NOMO-1 treated with DMSO at 0.1 percent for 48 hours (cell line): Measurements from ENCODE around the gene RMND1.
"Not testable (repeated sequence)": the region's sequence is repeated elsewhere in the genome, so short reads cannot be mapped to it uniquely, and the experiment has no call there.

Experiments used
- DNase-seq: peaks from one replicate; lab custom pipeline; 2025; ENCODE audit not compliant: unreplicated experiment; lab: John Stamatoyannopoulos, UW

RMND1 gene

GRCh38 chr6:151451950-151452749 is at the start of gene RMND1:
TSS of gene RMND1 (minus strand) at chr6:151452126. CDS start at chr6:151445811, 6,315 bp downstream.
- DNase-seq, result peak; percentile 100

GRCh38 chr6:151499551-151499950 is 47.6 kb upstream of the RMND1 start:
- DNase-seq, result peak; percentile 12

- DNase-seq, result peak; percentile 92
These were observed 46.4 kb upstream of the RMND1 start for GRCh38 chr6:151498327-151498726.

GRCh38 chr6:151497905-151498304 is 46.0 kb upstream of the RMND1 start:
- peak; percentile 73 for DNase-seq

- no peak for DNase-seq
These were observed 43.5 kb upstream of the RMND1 start for GRCh38 chr6:151495380-151495779.

- DNase-seq, result no peak
These were observed 43.0 kb upstream of the RMND1 start for GRCh38 chr6:151494936-151495320.

- peak; percentile 21 for DNase-seq
These were observed 42.5 kb upstream of the RMND1 start for GRCh38 chr6:151494235-151494935.

GRCh38 chr6:151493804-151494234 is 41.9 kb upstream of the RMND1 start, which contains the start of gene CCDC170:
TSS of gene CCDC170 (plus strand) at chr6:151494017. CDS start at chr6:151494129, 112 bp downstream.
- peak; percentile 14 for DNase-seq

GRCh38 chr6:151493161-151493803 is 41.4 kb upstream of the RMND1 start:
- no peak for DNase-seq

- DNase-seq, result no peak
These were observed 39.1 kb upstream of the RMND1 start for GRCh38 chr6:151490996-151491395.

- no peak for DNase-seq
These were observed 36.3 kb upstream of the RMND1 start for GRCh38 chr6:151488226-151488625.

- DNase-seq, result no peak
These were observed 32.1 kb upstream of the RMND1 start for GRCh38 chr6:151483994-151484393.

GRCh38 chr6:151482290-151482689 is 30.4 kb upstream of the RMND1 start:
- DNase-seq, result peak; percentile 43

GRCh38 chr6:151481786-151482185 is 29.9 kb upstream of the RMND1 start:
- DNase-seq, result peak; percentile 57

GRCh38 chr6:151478670-151479069 is 26.7 kb upstream of the RMND1 start:
- DNase-seq, result no peak

GRCh38 chr6:151477726-151478125 is 25.8 kb upstream of the RMND1 start:
- DNase-seq, result no peak

GRCh38 chr6:151475653-151476523 is 24.0 kb upstream of the RMND1 start:
- peak; percentile 35 for DNase-seq

GRCh38 chr6:151464702-151465101 is 12.8 kb upstream of the RMND1 start:
- DNase-seq, result no peak

GRCh38 chr6:151461673-151462072 is 9.7 kb upstream of the RMND1 start:
- no peak for DNase-seq

GRCh38 chr6:151455751-151456398 is 3.9 kb upstream of the RMND1 start:
- not testable (repeated sequence) for DNase-seq
